HL-60 (cell line): ENCODE measurements around the gene FAM180B.
"Not testable (repeated sequence)": the region's sequence is repeated elsewhere in the genome, so short reads cannot be mapped to it uniquely, and the experiment has no call there.

Experiments used
- DNase-seq, 2 experiments: peaks; one replicate each; pipeline ENCODE4 v3.0.0-alpha.2; 2010 to 2020; ENCODE audit warnings: low read depth in 1 of 2, low spot score in 1 of 2
- H3K27ac ChIP-seq: fragments of 250-450 bp; sonication (Bioruptor Pico); replicated peaks from 2 replicates; pipeline ENCODE4 v1.5.1; 2020; ENCODE audit warnings: mild to moderate bottlenecking, moderate library complexity
- H3K27me3 ChIP-seq: fragments of 250-450 bp; sonication (Bioruptor Pico); 2 replicates; pipeline ENCODE4 v1.5.1; 2021; ENCODE audit warnings: mild to moderate bottlenecking, moderate library complexity; ENCODE audit not compliant: insufficient read depth, poor library complexity, severe bottlenecking
- H3K4me3 ChIP-seq: replicated peaks from 2 replicates; pipeline ENCODE4 v1.5.1; 2011; ENCODE audit warnings: mild to moderate bottlenecking, control low read depth, low read length; ENCODE audit not compliant: insufficient read depth
- GABPA ChIP-seq: IDR thresholded peaks from 2 replicates; pipeline ENCODE4 v1.6.1; 2012; ENCODE audit warnings: low read depth
- POLR2AphosphoS5 ChIP-seq: IDR thresholded peaks from 2 replicates; pipeline ENCODE4 v1.6.1; 2012; ENCODE audit warnings: low read depth
- SPI1 ChIP-seq: IDR thresholded peaks from 2 replicates; pipeline ENCODE4 v1.6.1; 2012; ENCODE audit warnings: low read depth, mild to moderate bottlenecking, borderline replicate concordance
- TF ChIP-seq, protein P1 (sequence below): IDR thresholded peaks from one replicate; pipeline ENCODE4 v1.5.1; 2011; ENCODE audit warnings: low read length, control low read depth, inconsistent platforms; ENCODE audit not compliant: insufficient read depth
- TF ChIP-seq, protein P2 (sequence below): IDR thresholded peaks from 2 replicates; pipeline ENCODE4 v1.6.1; 2012; ENCODE audit warnings: low read depth; ENCODE audit not compliant: insufficient replicate concordance

FAM180B gene

DNA sequence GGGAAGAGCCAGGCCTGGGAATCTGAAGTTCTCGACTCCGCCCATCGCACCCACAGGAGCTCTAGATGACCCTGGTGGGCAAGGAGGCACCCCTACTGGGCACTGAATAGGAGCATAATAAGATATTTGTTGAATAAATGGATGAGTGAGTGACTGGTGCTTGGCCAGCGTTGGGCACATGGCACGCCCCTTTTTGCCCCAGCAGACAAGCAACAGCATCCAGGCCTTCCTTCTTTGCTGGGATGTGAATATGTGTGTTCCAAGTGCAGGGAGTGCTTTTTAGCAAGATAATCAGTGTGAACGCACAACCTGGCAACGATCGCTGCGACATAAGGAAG lies 33.1 kb upstream of the FAM180B start:
- Histone ChIP-seq H3K27ac (peak overlapping the region; percentile 30), H3K4me3 (peak overlapping the region; percentile 98), H3K27me3 (no peaks in the 10 kb centered on the region)
- no peak for DNase-seq
- TF ChIP-seq POLR2AphosphoS5 (no peak), GABPA (no peak), SPI1 (no peak)
- TF ChIP-seq, protein P1, sequence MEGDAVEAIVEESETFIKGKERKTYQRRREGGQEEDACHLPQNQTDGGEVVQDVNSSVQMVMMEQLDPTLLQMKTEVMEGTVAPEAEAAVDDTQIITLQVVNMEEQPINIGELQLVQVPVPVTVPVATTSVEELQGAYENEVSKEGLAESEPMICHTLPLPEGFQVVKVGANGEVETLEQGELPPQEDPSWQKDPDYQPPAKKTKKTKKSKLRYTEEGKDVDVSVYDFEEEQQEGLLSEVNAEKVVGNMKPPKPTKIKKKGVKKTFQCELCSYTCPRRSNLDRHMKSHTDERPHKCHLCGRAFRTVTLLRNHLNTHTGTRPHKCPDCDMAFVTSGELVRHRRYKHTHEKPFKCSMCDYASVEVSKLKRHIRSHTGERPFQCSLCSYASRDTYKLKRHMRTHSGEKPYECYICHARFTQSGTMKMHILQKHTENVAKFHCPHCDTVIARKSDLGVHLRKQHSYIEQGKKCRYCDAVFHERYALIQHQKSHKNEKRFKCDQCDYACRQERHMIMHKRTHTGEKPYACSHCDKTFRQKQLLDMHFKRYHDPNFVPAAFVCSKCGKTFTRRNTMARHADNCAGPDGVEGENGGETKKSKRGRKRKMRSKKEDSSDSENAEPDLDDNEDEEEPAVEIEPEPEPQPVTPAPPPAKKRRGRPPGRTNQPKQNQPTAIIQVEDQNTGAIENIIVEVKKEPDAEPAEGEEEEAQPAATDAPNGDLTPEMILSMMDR: no peak
- TF ChIP-seq, protein P2, sequence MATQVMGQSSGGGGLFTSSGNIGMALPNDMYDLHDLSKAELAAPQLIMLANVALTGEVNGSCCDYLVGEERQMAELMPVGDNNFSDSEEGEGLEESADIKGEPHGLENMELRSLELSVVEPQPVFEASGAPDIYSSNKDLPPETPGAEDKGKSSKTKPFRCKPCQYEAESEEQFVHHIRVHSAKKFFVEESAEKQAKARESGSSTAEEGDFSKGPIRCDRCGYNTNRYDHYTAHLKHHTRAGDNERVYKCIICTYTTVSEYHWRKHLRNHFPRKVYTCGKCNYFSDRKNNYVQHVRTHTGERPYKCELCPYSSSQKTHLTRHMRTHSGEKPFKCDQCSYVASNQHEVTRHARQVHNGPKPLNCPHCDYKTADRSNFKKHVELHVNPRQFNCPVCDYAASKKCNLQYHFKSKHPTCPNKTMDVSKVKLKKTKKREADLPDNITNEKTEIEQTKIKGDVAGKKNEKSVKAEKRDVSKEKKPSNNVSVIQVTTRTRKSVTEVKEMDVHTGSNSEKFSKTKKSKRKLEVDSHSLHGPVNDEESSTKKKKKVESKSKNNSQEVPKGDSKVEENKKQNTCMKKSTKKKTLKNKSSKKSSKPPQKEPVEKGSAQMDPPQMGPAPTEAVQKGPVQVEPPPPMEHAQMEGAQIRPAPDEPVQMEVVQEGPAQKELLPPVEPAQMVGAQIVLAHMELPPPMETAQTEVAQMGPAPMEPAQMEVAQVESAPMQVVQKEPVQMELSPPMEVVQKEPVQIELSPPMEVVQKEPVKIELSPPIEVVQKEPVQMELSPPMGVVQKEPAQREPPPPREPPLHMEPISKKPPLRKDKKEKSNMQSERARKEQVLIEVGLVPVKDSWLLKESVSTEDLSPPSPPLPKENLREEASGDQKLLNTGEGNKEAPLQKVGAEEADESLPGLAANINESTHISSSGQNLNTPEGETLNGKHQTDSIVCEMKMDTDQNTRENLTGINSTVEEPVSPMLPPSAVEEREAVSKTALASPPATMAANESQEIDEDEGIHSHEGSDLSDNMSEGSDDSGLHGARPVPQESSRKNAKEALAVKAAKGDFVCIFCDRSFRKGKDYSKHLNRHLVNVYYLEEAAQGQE: no peak

DNA sequence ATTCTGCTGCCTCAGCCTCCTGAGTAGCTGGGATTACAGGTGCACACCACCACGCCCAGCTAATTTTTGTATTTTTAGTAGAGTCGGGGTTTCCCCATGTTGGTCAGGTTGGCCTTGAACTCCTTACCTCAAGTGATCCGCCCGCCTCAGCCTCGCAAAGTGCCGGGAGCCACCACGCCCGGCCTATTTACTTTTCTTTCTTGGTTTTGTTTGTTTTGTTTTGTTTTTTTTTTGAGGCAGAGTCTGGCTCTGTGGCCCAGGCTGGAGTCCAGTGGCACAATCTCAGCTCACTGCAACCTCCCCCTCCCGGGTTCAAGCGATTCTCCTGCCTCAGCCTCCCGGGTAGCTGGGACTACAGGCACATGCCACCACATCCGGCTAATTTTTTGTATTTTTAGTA lies 29.5 kb upstream of the FAM180B start:
- not testable (repeated sequence) for H3K27ac ChIP-seq, H3K27me3 ChIP-seq, DNase-seq, H3K4me3 ChIP-seq

DNA sequence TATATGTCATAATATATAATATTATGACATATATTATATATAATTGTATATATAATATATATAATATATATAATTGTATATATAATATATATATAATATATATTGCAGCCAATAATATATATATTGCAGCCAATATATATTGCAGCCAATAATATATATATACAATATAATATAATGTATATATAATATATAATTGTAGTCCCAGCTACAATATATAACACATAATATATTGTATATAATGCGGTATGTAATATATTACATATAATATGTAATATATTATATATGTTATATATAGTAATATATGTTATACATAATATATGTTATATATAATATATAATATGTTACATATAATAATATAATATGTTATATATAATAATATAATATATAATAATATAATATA lies 27.8 kb upstream of the FAM180B start:
- TF ChIP-seq, protein P2: no peak
- TF ChIP-seq GABPA (no peak), POLR2AphosphoS5 (no peak), SPI1 (no peak)
- TF ChIP-seq, protein P1: no peak
- no peak overlapping the region for H3K27ac ChIP-seq

DNA sequence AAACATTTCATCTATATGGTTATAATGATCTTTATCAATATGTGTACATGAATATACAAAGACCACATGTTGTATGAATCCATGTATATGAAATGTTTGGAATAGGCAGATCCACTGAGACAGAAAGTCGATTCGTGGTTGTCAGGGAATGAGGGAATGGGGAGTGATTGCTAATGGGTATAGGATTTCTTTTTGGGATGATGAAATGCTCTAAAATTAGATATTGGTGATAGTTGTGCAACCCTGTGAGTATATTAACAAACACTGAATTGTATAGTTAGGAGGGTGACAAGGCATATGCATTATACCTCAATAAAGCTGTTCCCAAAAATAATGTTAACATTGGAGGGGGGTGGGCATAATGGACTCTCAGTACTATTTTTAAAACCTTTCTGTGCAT lies 26.1 kb upstream of the FAM180B start:
- DNase-seq: no peak
- H3K4me3 ChIP-seq: no peak overlapping the region
- H3K27ac ChIP-seq: no peak overlapping the region
- no peak for TF ChIP-seq POLR2AphosphoS5
- TF ChIP-seq GABPA: no peak
- TF ChIP-seq, protein P1: no peak
- no peak for TF ChIP-seq SPI1
- TF ChIP-seq, protein P2: no peak
- no peaks in the 10 kb centered on the region for H3K27me3 ChIP-seq

More for the DNA sequence above, 27.8 kb upstream of the FAM180B start:
- Histone ChIP-seq H3K4me3 (no peak overlapping the region), H3K27me3 (no peaks in the 10 kb centered on the region)
- no peak for DNase-seq

DNA sequence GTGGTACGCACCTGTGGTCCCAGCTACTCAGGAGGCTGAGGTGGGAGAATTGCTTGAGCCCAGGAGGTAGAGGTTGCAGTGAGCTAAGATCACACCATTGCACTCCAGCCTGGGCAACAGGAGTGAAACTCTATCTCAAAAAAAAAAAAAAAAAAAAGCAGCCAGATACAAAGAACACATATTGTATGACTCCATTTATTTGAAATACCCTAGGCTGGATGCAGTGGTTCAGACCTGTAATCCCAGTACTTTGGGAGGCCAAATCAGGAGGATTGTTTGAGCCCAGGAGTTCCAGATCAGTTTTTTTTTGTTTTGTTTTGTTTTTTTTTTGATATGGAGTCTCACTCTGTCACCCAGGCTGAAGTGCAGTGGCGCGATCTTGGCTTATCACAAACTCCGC lies 24.1 kb upstream of the FAM180B start:
- not testable (repeated sequence) for H3K4me3 ChIP-seq, H3K27ac ChIP-seq, H3K27me3 ChIP-seq, DNase-seq

DNA sequence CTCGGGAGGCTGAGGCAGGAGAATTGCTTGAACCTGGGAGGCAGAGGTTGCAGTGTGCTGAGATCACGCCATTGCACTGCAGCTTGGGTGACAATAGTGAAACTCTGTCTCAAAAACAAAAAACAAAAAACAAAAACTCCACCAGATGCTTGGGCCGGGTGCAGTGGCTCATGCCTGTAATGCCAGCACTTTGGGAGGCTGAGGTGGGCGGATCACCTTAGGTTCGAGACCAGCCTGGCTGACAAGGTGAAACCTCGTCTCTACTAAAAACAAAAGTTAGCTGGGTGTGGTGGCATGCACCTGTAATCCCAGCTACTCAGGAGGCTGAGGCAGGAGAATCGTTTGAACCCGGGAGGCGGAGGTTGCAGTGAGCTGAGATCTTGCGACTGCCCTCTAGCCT lies 22.1 kb upstream of the FAM180B start:
- not testable (repeated sequence) for H3K4me3 ChIP-seq, H3K27me3 ChIP-seq, H3K27ac ChIP-seq, DNase-seq
